ENCODE data around the gene IDH2.
A peak's percentile ranks its signal among the peaks of the same experiment; 100 is the strongest.

IDH2 gene

GRCh38 chr15:90046911-90047392 is 55.3 kb downstream of the IDH2 start:
- Histone ChIP-seq H2AFZ (peak overlapping the region; percentile 57), H3K4me1 (peaks cover 5% of the 10 kb centered on the region), H3K9ac (no peak overlapping the region), H3K27ac (peak overlapping the region; percentile 63), H3K4me3 (ENCODE audit: low read depth, low read length) (no peak overlapping the region), H3K79me2 (peaks cover 15% of the 10 kb centered on the region), H3K36me3 (ENCODE audit: control insufficient read depth, insufficient read depth, low read length) (no peaks in the 10 kb centered on the region), H3K4me2 (ENCODE audit: low read length) (no peak overlapping the region), H3K9me3 (ENCODE audit: control insufficient read depth, low read length) (no peaks in the 10 kb centered on the region), H3K27me3 (ENCODE audit: control insufficient read depth, insufficient read depth, low read length) (no peaks in the 10 kb centered on the region)
- no peak for TF ChIP-seq CTCF (IDR thresholded peaks at IDR 0.05)

- H3K4me2 ChIP-seq (ENCODE audit: low read length) = no peak overlapping the region
- H3K4me3 ChIP-seq (ENCODE audit: low read depth, low read length) = no peak overlapping the region
- H3K4me1 ChIP-seq = peaks cover 5% of the 10 kb centered on the region
- H3K36me3 ChIP-seq (ENCODE audit: control insufficient read depth, insufficient read depth, low read length) = no peaks in the 10 kb centered on the region
- H3K79me2 ChIP-seq = peaks cover 15% of the 10 kb centered on the region
- peak overlapping the region; percentile 63 for H3K27ac ChIP-seq
- H3K27me3 ChIP-seq (ENCODE audit: control insufficient read depth, insufficient read depth, low read length) = no peaks in the 10 kb centered on the region
- H3K9me3 ChIP-seq (ENCODE audit: control insufficient read depth, low read length) = no peaks in the 10 kb centered on the region
- no peak overlapping the region for H3K9ac ChIP-seq
- TF ChIP-seq CTCF (IDR thresholded peaks at IDR 0.05) = no peak
- H2AFZ ChIP-seq = no peak overlapping the region
Observed at GRCh38 chr15:90046289-90046688, 56.0 kb downstream of the IDH2 start.

GRCh38 chr15:90044916-90045371 is 57.3 kb downstream of the IDH2 start:
- H3K9me3 ChIP-seq (ENCODE audit: control insufficient read depth, low read length) = no peaks in the 10 kb centered on the region
- no peaks in the 10 kb centered on the region for H3K27me3 ChIP-seq (ENCODE audit: control insufficient read depth, insufficient read depth, low read length)
- H2AFZ ChIP-seq = no peak overlapping the region
- no peak overlapping the region for H3K4me3 ChIP-seq (ENCODE audit: low read depth, low read length)
- H3K79me2 ChIP-seq = peaks cover 15% of the 10 kb centered on the region
- no peak for TF ChIP-seq CTCF (IDR thresholded peaks at IDR 0.05)
- peaks cover 5% of the 10 kb centered on the region for H3K4me1 ChIP-seq
- H3K4me2 ChIP-seq (ENCODE audit: low read length) = no peak overlapping the region
- no peak overlapping the region for H3K27ac ChIP-seq
- no peaks in the 10 kb centered on the region for H3K36me3 ChIP-seq (ENCODE audit: control insufficient read depth, insufficient read depth, low read length)
- H3K9ac ChIP-seq = no peak overlapping the region

- H3K4me3 ChIP-seq (ENCODE audit: low read depth, low read length) = no peak overlapping the region
- H3K79me2 ChIP-seq = peaks cover 15% of the 10 kb centered on the region
- H2AFZ ChIP-seq = no peak overlapping the region
- no peak for TF ChIP-seq CTCF (IDR thresholded peaks at IDR 0.05)
- H3K4me2 ChIP-seq (ENCODE audit: low read length) = no peak overlapping the region
- no peak overlapping the region for H3K27ac ChIP-seq
- no peaks in the 10 kb centered on the region for H3K9me3 ChIP-seq (ENCODE audit: control insufficient read depth, low read length)
- no peaks in the 10 kb centered on the region for H3K36me3 ChIP-seq (ENCODE audit: control insufficient read depth, insufficient read depth, low read length)
- H3K27me3 ChIP-seq (ENCODE audit: control insufficient read depth, insufficient read depth, low read length) = no peaks in the 10 kb centered on the region
- no peak overlapping the region for H3K9ac ChIP-seq
- peaks cover 5% of the 10 kb centered on the region for H3K4me1 ChIP-seq
Observed at GRCh38 chr15:90044191-90044590, 58.1 kb downstream of the IDH2 start.

GRCh38 chr15:90043530-90044010 is 58.7 kb downstream of the IDH2 start:
- Histone ChIP-seq H3K4me2 (ENCODE audit: low read length) (no peak overlapping the region), H3K27ac (no peak overlapping the region), H3K4me1 (peaks cover 5% of the 10 kb centered on the region), H3K27me3 (ENCODE audit: control insufficient read depth, insufficient read depth, low read length) (no peaks in the 10 kb centered on the region), H3K9ac (no peak overlapping the region), H3K9me3 (ENCODE audit: control insufficient read depth, low read length) (no peaks in the 10 kb centered on the region), H2AFZ (no peak overlapping the region), H3K4me3 (ENCODE audit: low read depth, low read length) (no peak overlapping the region), H3K79me2 (peaks cover 10% of the 10 kb centered on the region), H3K36me3 (ENCODE audit: control insufficient read depth, insufficient read depth, low read length) (no peaks in the 10 kb centered on the region)
- no peak for TF ChIP-seq CTCF (IDR thresholded peaks at IDR 0.05)

All from parathyroid adenoma (tissue), 2 donors.